Activated CD8-positive, alpha-beta memory T cell treated with anti-CD3 and anti-CD28 coated beads, Interleukin-2, amount 10 ng/mL, durations not matched to agents 7 days and 5 days (primary cell): ENCODE data around the gene OR4D2. TPM values are rescaled to one million over a fixed set of nuclear protein-coding genes. Genes with fewer than 3 reads are reported as not detected.

ENCODE experiments used
- total RNA-seq, 2 experiments: library from RNA; stranded (reverse); gene quantifications; one replicate each; pipeline ENCODE4 v1.2.3, GENCODE V29; 2021

Gene OR4D2
- total RNA-seq, 2 experiments from 2014 or later, result not detected

Other genes starting within 250 kb of the OR4D2 start
- not detected for gene CUEDC1, start 211.6 kb upstream of the OR4D2 start, total RNA-seq
- gene VEZF1, start 178.7 kb upstream of the OR4D2 start, total RNA-seq, result 10 to 100 TPM; 33.2 to 37.6 TPM
- 100 to 1,000 TPM; 365 to 418 TPM for gene SRSF1, start 159.7 kb upstream of the OR4D2 start, total RNA-seq
- gene DYNLL2, start 83.6 kb upstream of the OR4D2 start, total RNA-seq, result 10 to 100 TPM; 23.7 to 31.0 TPM
- gene OR4D1, start 18.6 kb upstream of the OR4D2 start, total RNA-seq, result under 1 TPM; 0.12 to 0.29 TPM
- gene EPX, start 25.7 kb downstream of the OR4D2 start, total RNA-seq, result not detected
- 10 to 100 TPM; 17.8 to 18.2 TPM for gene MKS1, start 52.3 kb downstream of the OR4D2 start, total RNA-seq
- gene LPO, start 71.6 kb downstream of the OR4D2 start, total RNA-seq, result not detected
- gene MPO, start 114.0 kb downstream of the OR4D2 start, total RNA-seq, result under 1 TPM in 1 of 2 experiments, not detected in 1; 0.09 TPM
- 10 to 100 TPM; 25.6 to 66.3 TPM for gene TSPOAP1, start 161.8 kb downstream of the OR4D2 start, total RNA-seq
- gene SUPT4H1, start 185.2 kb downstream of the OR4D2 start, total RNA-seq, result 100 to 1,000 TPM in 1 of 2 experiments, 10 to 100 TPM in 1; 63.3 to 127 TPM